ENCODE data around the gene ZFP42. TPM values are rescaled to one million over a fixed set of nuclear protein-coding genes. Genes with fewer than 3 reads are reported as not detected.

The ZFP42 gene
- total and polyA plus RNA-seq, 2 of the 8 experiments (the other 6 are each of a cell fraction or from before 2014, with no cell fraction given) = 69.4 to 188 TPM

DNA sequence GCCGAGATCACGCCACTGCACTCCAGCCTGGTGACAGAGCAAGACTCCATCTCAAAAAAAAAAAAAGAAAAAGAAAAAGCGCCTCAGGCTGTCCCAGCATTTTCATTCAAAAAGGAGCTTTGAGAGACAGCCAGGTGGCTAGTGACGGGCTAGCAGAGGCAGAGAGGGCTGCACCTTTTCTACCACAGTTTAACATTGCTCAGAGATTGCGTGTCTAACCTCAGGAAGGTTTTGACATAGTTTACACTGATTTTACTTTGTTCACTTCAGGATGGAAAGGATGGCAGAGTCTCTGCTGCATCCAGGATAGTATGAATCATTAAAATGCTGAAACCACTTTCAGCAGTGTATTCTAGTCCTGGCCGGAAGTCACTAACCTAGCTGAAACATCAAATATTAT, 28.1 kb downstream of the ZFP42 start (continued):
- TF ChIP-seq, protein P1, sequence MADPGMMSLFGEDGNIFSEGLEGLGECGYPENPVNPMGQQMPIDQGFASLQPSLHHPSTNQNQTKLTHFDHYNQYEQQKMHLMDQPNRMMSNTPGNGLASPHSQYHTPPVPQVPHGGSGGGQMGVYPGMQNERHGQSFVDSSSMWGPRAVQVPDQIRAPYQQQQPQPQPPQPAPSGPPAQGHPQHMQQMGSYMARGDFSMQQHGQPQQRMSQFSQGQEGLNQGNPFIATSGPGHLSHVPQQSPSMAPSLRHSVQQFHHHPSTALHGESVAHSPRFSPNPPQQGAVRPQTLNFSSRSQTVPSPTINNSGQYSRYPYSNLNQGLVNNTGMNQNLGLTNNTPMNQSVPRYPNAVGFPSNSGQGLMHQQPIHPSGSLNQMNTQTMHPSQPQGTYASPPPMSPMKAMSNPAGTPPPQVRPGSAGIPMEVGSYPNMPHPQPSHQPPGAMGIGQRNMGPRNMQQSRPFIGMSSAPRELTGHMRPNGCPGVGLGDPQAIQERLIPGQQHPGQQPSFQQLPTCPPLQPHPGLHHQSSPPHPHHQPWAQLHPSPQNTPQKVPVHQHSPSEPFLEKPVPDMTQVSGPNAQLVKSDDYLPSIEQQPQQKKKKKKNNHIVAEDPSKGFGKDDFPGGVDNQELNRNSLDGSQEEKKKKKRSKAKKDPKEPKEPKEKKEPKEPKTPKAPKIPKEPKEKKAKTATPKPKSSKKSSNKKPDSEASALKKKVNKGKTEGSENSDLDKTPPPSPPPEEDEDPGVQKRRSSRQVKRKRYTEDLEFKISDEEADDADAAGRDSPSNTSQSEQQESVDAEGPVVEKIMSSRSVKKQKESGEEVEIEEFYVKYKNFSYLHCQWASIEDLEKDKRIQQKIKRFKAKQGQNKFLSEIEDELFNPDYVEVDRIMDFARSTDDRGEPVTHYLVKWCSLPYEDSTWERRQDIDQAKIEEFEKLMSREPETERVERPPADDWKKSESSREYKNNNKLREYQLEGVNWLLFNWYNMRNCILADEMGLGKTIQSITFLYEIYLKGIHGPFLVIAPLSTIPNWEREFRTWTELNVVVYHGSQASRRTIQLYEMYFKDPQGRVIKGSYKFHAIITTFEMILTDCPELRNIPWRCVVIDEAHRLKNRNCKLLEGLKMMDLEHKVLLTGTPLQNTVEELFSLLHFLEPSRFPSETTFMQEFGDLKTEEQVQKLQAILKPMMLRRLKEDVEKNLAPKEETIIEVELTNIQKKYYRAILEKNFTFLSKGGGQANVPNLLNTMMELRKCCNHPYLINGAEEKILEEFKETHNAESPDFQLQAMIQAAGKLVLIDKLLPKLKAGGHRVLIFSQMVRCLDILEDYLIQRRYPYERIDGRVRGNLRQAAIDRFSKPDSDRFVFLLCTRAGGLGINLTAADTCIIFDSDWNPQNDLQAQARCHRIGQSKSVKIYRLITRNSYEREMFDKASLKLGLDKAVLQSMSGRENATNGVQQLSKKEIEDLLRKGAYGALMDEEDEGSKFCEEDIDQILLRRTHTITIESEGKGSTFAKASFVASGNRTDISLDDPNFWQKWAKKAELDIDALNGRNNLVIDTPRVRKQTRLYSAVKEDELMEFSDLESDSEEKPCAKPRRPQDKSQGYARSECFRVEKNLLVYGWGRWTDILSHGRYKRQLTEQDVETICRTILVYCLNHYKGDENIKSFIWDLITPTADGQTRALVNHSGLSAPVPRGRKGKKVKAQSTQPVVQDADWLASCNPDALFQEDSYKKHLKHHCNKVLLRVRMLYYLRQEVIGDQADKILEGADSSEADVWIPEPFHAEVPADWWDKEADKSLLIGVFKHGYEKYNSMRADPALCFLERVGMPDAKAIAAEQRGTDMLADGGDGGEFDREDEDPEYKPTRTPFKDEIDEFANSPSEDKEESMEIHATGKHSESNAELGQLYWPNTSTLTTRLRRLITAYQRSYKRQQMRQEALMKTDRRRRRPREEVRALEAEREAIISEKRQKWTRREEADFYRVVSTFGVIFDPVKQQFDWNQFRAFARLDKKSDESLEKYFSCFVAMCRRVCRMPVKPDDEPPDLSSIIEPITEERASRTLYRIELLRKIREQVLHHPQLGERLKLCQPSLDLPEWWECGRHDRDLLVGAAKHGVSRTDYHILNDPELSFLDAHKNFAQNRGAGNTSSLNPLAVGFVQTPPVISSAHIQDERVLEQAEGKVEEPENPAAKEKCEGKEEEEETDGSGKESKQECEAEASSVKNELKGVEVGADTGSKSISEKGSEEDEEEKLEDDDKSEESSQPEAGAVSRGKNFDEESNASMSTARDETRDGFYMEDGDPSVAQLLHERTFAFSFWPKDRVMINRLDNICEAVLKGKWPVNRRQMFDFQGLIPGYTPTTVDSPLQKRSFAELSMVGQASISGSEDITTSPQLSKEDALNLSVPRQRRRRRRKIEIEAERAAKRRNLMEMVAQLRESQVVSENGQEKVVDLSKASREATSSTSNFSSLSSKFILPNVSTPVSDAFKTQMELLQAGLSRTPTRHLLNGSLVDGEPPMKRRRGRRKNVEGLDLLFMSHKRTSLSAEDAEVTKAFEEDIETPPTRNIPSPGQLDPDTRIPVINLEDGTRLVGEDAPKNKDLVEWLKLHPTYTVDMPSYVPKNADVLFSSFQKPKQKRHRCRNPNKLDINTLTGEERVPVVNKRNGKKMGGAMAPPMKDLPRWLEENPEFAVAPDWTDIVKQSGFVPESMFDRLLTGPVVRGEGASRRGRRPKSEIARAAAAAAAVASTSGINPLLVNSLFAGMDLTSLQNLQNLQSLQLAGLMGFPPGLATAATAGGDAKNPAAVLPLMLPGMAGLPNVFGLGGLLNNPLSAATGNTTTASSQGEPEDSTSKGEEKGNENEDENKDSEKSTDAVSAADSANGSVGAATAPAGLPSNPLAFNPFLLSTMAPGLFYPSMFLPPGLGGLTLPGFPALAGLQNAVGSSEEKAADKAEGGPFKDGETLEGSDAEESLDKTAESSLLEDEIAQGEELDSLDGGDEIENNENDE (IDR thresholded peaks at IDR 0.05; ENCODE audit: insufficient replicate concordance, low read length) = no peak
- TF ChIP-seq RFX5 (IDR thresholded peaks at IDR 0.05; ENCODE audit: borderline replicate concordance, low read depth, low read length) (no peak), TCF12 (IDR thresholded peaks at IDR 0.05; ENCODE audit: low read depth, low read length) (no peak), TAF7 (optimal IDR thresholded peaks at IDR 0.05; ENCODE audit: borderline replicate concordance, low read depth, low read length) (no peak)
